Measurements from ENCODE around the gene ZBTB42.

ZBTB42 gene

GRCh38 chr14:104772707-104773504 lies 28.0 kb upstream of the ZBTB42 start:
- H3K36me3 ChIP-seq (ENCODE audit: control insufficient read depth, low read length) = peaks cover 74% of the 10 kb centered on the region
- no peak for TF ChIP-seq EZH2phosphoT487 (IDR thresholded peaks at IDR 0.05; ENCODE audit: borderline replicate concordance, low read length)
- TF ChIP-seq, protein P1, sequence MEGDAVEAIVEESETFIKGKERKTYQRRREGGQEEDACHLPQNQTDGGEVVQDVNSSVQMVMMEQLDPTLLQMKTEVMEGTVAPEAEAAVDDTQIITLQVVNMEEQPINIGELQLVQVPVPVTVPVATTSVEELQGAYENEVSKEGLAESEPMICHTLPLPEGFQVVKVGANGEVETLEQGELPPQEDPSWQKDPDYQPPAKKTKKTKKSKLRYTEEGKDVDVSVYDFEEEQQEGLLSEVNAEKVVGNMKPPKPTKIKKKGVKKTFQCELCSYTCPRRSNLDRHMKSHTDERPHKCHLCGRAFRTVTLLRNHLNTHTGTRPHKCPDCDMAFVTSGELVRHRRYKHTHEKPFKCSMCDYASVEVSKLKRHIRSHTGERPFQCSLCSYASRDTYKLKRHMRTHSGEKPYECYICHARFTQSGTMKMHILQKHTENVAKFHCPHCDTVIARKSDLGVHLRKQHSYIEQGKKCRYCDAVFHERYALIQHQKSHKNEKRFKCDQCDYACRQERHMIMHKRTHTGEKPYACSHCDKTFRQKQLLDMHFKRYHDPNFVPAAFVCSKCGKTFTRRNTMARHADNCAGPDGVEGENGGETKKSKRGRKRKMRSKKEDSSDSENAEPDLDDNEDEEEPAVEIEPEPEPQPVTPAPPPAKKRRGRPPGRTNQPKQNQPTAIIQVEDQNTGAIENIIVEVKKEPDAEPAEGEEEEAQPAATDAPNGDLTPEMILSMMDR (IDR thresholded peaks at IDR 0.05; ENCODE audit: low read depth, low read length, poor library complexity, severe bottlenecking) = no peak
- H3F3A ChIP-seq (ENCODE audit: control insufficient read depth, insufficient read depth) = peaks cover 7% of the 10 kb centered on the region

GRCh38 chr14:104773505-104774452 lies 27.1 kb upstream of the ZBTB42 start:
- Histone ChIP-seq H3K27ac (ENCODE audit: low read depth, low read length) (no peak overlapping the region), H3K4me3 (ENCODE audit: low read length) (no peak overlapping the region), H3K4me1 (ENCODE audit: control insufficient read depth, low read length) (peaks cover 4% of the 10 kb centered on the region), H3K79me2 (ENCODE audit: control insufficient read depth, low read length) (no peaks in the 10 kb centered on the region), H3F3A (ENCODE audit: control insufficient read depth, insufficient read depth) (peaks cover 7% of the 10 kb centered on the region), H3K36me3 (ENCODE audit: control insufficient read depth, low read length) (peaks cover 72% of the 10 kb centered on the region), H3K9me3 (ENCODE audit: control insufficient read depth, insufficient read depth, low read length) (peaks cover 17% of the 10 kb centered on the region), H4K20me1 (ENCODE audit: control insufficient read depth, insufficient read depth, low read depth, low read length) (no peaks in the 10 kb centered on the region), H3K4me2 (ENCODE audit: low read length) (no peak overlapping the region), H3K27me3 (ENCODE audit: control insufficient read depth, low read length) (no peaks in the 10 kb centered on the region), H3K9me2 (replicated peaks; ENCODE audit: control insufficient read depth, low read length) (no peaks in the 10 kb centered on the region)
- TF ChIP-seq, protein P1 (IDR thresholded peaks at IDR 0.05; ENCODE audit: low read depth, low read length, poor library complexity, severe bottlenecking) = no peak
- TF ChIP-seq EZH2phosphoT487 (IDR thresholded peaks at IDR 0.05; ENCODE audit: borderline replicate concordance, low read length) = no peak

More at GRCh38 chr14:104772707-104773504, 28.0 kb upstream of the ZBTB42 start:
- Histone ChIP-seq H3K4me1 (ENCODE audit: control insufficient read depth, low read length) (peaks cover 9% of the 10 kb centered on the region), H3K4me3 (ENCODE audit: low read length) (no peak overlapping the region), H4K20me1 (ENCODE audit: control insufficient read depth, insufficient read depth, low read depth, low read length) (no peaks in the 10 kb centered on the region), H3K9me3 (ENCODE audit: control insufficient read depth, insufficient read depth, low read length) (peaks cover 17% of the 10 kb centered on the region), H3K27me3 (ENCODE audit: control insufficient read depth, low read length) (no peaks in the 10 kb centered on the region), H3K79me2 (ENCODE audit: control insufficient read depth, low read length) (no peaks in the 10 kb centered on the region), H3K27ac (ENCODE audit: low read depth, low read length) (no peak overlapping the region), H3K4me2 (ENCODE audit: low read length) (no peak overlapping the region), H3K9me2 (replicated peaks; ENCODE audit: control insufficient read depth, low read length) (no peaks in the 10 kb centered on the region)

- Histone ChIP-seq H3K79me2 (ENCODE audit: control insufficient read depth, low read length) (no peaks in the 10 kb centered on the region), H3K4me2 (ENCODE audit: low read length) (no peak overlapping the region), H4K20me1 (ENCODE audit: control insufficient read depth, insufficient read depth, low read depth, low read length) (no peaks in the 10 kb centered on the region), H3K27me3 (ENCODE audit: control insufficient read depth, low read length) (no peaks in the 10 kb centered on the region), H3K36me3 (ENCODE audit: control insufficient read depth, low read length) (peaks cover 73% of the 10 kb centered on the region), H3K4me1 (ENCODE audit: control insufficient read depth, low read length) (no peaks in the 10 kb centered on the region), H3K4me3 (ENCODE audit: low read length) (no peak overlapping the region), H3K9me2 (replicated peaks; ENCODE audit: control insufficient read depth, low read length) (no peaks in the 10 kb centered on the region), H3K27ac (ENCODE audit: low read depth, low read length) (no peak overlapping the region), H3K9me3 (ENCODE audit: control insufficient read depth, insufficient read depth, low read length) (peaks cover 17% of the 10 kb centered on the region), H3F3A (ENCODE audit: control insufficient read depth, insufficient read depth) (0 out of 2 replicates have a peak, but pooled peaks cover 3% of the 10 kb centered on the region)
- TF ChIP-seq, protein P1 (IDR thresholded peaks at IDR 0.05; ENCODE audit: low read depth, low read length, poor library complexity, severe bottlenecking) = no peak
- no peak for TF ChIP-seq EZH2phosphoT487 (IDR thresholded peaks at IDR 0.05; ENCODE audit: borderline replicate concordance, low read length)
Observed at GRCh38 chr14:104774453-104775072, 26.3 kb upstream of the ZBTB42 start.

Data from DOHH2 (cell line).